Immature natural killer cell (primary cell): ENCODE results near the gene FEZF1. TPM values are rescaled to one million over a fixed set of nuclear protein-coding genes. Genes with fewer than 3 reads are reported as not detected.
"Not testable (repeated sequence)": the region's sequence is repeated elsewhere in the genome, so short reads cannot be mapped to it uniquely, and the experiment has no call there.

Experiments used
- DNase-seq, 3 donors: peaks; one replicate each; pipeline ENCODE4 v3.0.0; 2022; ENCODE audit warnings: mixed read lengths in 1 of 3
- H3K27ac Mint-ChIP-seq, 6 donors: one replicate each; pipeline ENCODE4 v1.8.0; 2020; ENCODE audit warnings: mixed read lengths in 6 of 6, mild to moderate bottlenecking in 5 of 6, inconsistent platforms in 4 of 6, moderate library complexity in 3 of 6
- H3K27me3 Mint-ChIP-seq, 3 donors: one replicate each; pipeline ENCODE4 v1.8.0; 2020 to 2021; ENCODE audit warnings: low read depth in 3 of 3, mild to moderate bottlenecking in 3 of 3, mixed read lengths in 3 of 3, moderate library complexity in 3 of 3, inconsistent platforms in 1 of 3
- H3K36me3 Mint-ChIP-seq, 3 donors: one replicate each; pipeline ENCODE4 v1.8.0; 2020; ENCODE audit warnings: mixed read lengths in 3 of 3, inconsistent platforms in 2 of 3, mild to moderate bottlenecking in 2 of 3
- H3K4me1 Mint-ChIP-seq, 2 donors: one replicate each; pipeline ENCODE4 v1.8.0; 2020; ENCODE audit warnings: inconsistent platforms in 2 of 2, mild to moderate bottlenecking in 2 of 2, mixed read lengths in 2 of 2, moderate library complexity in 1 of 2
- H3K4me3 Mint-ChIP-seq, 5 donors: one replicate each; pipeline ENCODE4 v1.8.0; 2020; ENCODE audit warnings: mild to moderate bottlenecking in 5 of 5, mixed read lengths in 5 of 5, inconsistent platforms in 3 of 5, moderate library complexity in 3 of 5
- H3K9me3 Mint-ChIP-seq, 6 donors: one replicate each; pipeline ENCODE4 v1.8.0; 2020; ENCODE audit warnings: mild to moderate bottlenecking in 6 of 6, mixed read lengths in 6 of 6, inconsistent platforms in 4 of 6, moderate library complexity in 3 of 6
- polyA plus RNA-seq, 3 donors: library from polyadenylated mRNA; unstranded; fragments of 300-500 nt; fragmentation: Illumina TruSeq; gene quantifications; one replicate each; pipeline ENCODE4 v1.2.3, GENCODE V29; 2021

FEZF1 gene
- polyA plus RNA-seq, 3 donors from 2014 or later = not detected

DNA sequence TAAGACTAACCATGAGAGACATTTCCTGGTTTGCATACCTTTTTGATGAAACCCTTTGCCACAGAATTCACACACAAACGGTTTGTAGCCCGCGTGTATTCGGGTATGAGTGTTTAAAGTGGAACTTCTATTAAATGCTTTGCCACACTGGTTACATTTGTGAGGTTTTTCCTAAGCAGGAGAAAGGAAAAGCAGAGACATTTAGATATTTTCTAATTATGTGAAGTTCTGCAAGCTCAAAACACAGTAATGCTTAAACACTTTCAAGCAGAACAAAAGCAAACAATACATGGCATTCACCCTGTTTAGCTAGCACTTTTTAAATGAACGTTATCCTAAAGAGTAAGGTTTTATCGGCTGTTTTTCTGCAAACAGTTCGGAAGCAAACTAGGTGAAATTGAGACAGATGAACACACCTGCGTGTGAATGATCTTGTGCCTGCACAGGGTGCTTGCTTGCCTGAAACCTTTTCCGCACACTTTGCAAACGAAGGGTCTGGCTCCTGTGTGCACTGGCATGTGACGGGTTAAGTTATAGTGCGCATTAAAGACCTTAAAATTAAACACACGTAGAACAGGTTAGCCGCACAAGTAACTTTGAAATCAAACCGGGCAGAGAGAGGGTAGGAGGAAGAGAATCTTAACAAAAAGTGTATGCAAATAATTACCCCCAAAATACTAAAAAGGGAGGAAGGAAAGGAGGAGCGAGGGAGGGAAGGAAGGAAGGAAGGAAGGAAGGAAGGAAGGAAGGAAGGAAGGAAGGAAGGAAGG lies 1.6 kb downstream of the FEZF1 start:
- Mint-ChIP-seq H3K27ac (no peak overlapping the region), H3K4me1 (no peaks in the 10 kb centered on the region), H3K36me3 (peaks cover 0 to 6% (median 3%) of the 10 kb centered on the region in 3 donors), H3K9me3 (peaks cover 7 to 41% (median 27%) of the 10 kb centered on the region in 6 donors), H3K4me3 (no peak overlapping the region), H3K27me3 (peaks cover 19 to 34% (median 28%) of the 10 kb centered on the region in 3 donors)
- no peak for DNase-seq

GRCh38 chr7:122301858-122302760 lies 2.4 kb downstream of the FEZF1 start:
- no peak overlapping the region for H3K27ac Mint-ChIP-seq
- no peak overlapping the region for H3K4me3 Mint-ChIP-seq
- peaks cover 0 to 6% (median 3%) of the 10 kb centered on the region in 3 donors for H3K36me3 Mint-ChIP-seq
- no peaks in the 10 kb centered on the region for H3K4me1 Mint-ChIP-seq
- peaks cover 7 to 41% (median 26%) of the 10 kb centered on the region in 6 donors for H3K9me3 Mint-ChIP-seq
- H3K27me3 Mint-ChIP-seq = peaks cover 19 to 34% (median 28%) of the 10 kb centered on the region in 3 donors
- DNase-seq = no peak

DNA sequence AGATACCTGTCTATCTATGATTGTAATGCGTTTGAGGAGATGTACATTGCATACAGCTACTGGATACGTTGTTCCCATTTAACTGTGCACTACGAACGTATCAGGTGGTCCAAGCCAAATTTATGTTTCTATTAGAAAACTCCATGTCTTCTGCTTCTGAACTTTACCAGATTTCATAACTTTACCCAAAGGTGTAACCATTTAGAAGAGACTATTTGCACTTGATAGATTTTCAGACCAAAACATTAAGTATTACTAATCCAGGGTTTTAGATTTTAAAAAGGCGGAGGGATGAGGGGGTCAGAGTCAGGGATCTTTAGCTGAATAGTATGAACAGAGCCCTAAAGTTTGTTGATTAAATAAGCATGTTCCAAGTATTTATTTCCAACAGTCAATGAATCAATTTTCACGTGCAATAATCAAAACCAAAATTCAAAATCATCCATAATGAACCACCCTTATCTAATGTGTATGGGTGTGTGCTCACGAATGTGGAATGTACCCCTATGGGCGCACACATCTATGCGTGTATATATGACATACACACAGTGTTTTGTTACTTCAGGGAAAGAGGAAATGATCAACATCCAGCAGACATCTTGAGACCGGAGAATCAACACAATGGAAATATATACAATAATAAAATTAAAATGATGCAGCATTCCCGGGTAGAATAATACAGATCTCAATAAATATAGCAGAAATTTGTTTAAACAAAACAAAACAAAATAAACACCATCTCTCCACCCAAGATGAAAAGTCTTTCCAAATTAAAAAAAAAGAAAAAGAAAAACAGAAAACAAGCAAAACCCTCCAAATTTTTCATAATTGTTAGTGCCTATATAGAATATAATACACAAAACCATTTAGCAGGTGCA lies 3.4 kb downstream of the FEZF1 start:
- DNase-seq = no peak
- Mint-ChIP-seq H3K9me3 (peaks cover 7 to 41% (median 26%) of the 10 kb centered on the region in 6 donors), H3K27ac (no peak overlapping the region), H3K27me3 (peaks cover 15 to 31% (median 28%) of the 10 kb centered on the region in 3 donors), H3K4me3 (peak overlapping the region in 1 of 5 donors; percentile 8), H3K36me3 (peaks cover 0 to 6% (median 3%) of the 10 kb centered on the region in 3 donors), H3K4me1 (no peaks in the 10 kb centered on the region)

DNA sequence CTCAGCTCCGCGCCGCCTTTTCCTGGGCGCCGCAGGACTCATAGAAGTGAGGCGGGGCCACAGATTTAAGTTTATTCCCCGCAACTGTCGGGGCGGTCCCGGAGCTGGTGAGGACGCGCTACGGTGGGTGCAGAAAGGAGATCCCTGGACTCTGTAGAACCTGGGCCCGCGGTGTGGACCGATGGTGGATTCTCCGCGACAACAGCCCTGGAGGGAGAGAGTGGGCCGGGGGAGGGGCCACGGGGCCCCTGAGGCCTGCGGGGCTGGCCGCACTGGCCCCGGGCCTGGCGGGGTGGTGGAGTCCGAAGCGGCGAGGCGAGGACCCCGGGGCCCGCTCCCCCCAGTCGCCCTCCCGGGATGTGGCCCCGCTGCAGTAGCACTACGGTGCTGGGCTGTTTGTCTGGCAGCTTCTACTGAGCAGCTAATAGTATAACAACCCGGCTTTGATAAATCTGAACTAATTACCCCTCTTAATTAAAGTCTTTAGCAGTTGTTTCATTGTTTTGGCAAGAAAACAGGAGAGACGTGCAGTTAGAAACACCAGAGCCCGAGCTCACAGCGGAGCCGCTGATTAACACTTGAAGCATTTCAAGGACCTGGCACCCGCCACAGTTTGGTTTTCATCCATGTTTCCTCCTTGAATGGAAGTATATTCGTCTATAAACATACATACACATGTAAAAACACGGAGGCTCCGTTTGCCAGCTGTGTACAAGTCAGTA lies 4.2 kb downstream of the FEZF1 start:
- no peak for DNase-seq
- Mint-ChIP-seq H3K9me3 (peaks cover 9 to 45% (median 26%) of the 10 kb centered on the region in 6 donors), H3K27ac (no peak overlapping the region), H3K4me3 (peak overlapping the region in 1 of 5 donors; percentile 5), H3K4me1 (no peaks in the 10 kb centered on the region), H3K36me3 (peaks cover 0 to 6% (median 5%) of the 10 kb centered on the region in 3 donors), H3K27me3 (peaks cover 13 to 31% (median 28%) of the 10 kb centered on the region in 3 donors)

DNA sequence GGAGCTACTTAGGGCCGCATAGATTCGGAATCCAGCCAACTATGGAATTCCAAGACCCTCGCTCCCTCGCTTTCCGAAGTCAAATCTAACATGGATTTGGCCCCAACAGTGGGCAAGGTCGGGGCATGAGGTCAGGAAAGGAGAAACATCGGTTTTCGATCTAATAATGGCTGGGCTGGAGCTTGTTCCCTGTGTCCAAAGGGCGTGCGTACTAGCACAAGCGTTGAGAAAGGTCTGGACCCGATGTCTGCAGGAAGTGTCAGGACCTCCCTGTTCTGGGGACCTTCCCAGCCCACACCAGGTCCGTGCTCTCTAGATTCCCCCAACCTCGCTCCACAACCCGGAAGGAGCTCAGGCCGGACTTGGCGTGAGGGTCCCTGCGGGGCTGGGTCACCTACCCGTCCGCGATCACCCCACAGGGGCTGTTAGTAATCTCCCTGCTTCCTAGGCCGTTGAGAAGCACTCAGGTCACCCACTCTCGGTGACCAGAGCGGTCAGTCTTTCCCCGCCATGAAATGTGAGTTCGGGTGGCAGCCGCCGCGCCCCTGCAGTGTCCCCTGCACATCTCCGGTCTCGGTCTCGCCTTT lies 4.8 kb downstream of the FEZF1 start:
- no peaks in the 10 kb centered on the region for H3K4me1 Mint-ChIP-seq

GRCh38 chr7:122298618-122299017 lies 5.9 kb downstream of the FEZF1 start:
- H3K4me1 Mint-ChIP-seq = no peaks in the 10 kb centered on the region
- H3K9me3 Mint-ChIP-seq = peaks cover 9 to 50% (median 26%) of the 10 kb centered on the region in 6 donors
- peaks cover 15 to 32% (median 24%) of the 10 kb centered on the region in 3 donors for H3K27me3 Mint-ChIP-seq
- DNase-seq = no peak
- H3K36me3 Mint-ChIP-seq = peaks cover 0 to 6% (median 3%) of the 10 kb centered on the region in 3 donors
- no peak overlapping the region for H3K4me3 Mint-ChIP-seq
- no peak overlapping the region for H3K27ac Mint-ChIP-seq

More for the DNA sequence above, 4.8 kb downstream of the FEZF1 start:
- Mint-ChIP-seq H3K36me3 (peaks cover 0 to 6% (median 6%) of the 10 kb centered on the region in 3 donors), H3K4me3 (peak overlapping the region in 1 of 5 donors; percentile 5), H3K27me3 (peaks cover 15 to 32% (median 28%) of the 10 kb centered on the region in 3 donors), H3K27ac (no peak overlapping the region), H3K9me3 (peaks cover 9 to 50% (median 26%) of the 10 kb centered on the region in 6 donors)
- DNase-seq = no peak

- Mint-ChIP-seq H3K4me1 (no peaks in the 10 kb centered on the region), H3K9me3 (peaks cover 9 to 46% (median 25%) of the 10 kb centered on the region in 6 donors), H3K36me3 (peaks cover 0 to 6% (median 3%) of the 10 kb centered on the region in 3 donors), H3K4me3 (no peak overlapping the region), H3K27ac (no peak overlapping the region), H3K27me3 (peaks cover 13 to 27% (median 22%) of the 10 kb centered on the region in 3 donors)
- no peak for DNase-seq
Observed at GRCh38 chr7:122298131-122298530, 6.4 kb downstream of the FEZF1 start.

DNA sequence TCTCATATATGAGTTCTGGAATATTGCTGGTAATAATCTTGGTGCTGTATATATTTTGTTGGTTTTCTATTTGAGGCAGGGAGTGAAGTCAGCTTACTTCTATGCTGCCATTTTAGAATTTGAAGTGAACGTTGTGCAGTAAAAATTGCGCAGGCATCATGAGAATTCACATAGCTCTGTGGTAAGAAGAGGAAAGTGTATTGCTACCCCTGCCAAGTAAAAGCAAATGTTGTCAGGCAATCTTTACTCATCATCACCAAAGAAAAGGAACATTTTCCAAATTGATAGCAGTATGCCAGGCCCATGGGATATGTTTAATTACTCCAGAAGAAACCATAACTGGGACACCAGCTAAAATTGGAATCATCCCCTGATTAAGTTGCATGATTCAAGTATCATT lies 13.4 kb downstream of the FEZF1 start:
- H3K9me3 Mint-ChIP-seq = peaks cover 2 to 34% (median 8%) of the 10 kb centered on the region in 6 donors
- H3K4me3 Mint-ChIP-seq = no peak overlapping the region
- DNase-seq = no peak
- H3K27ac Mint-ChIP-seq = no peak overlapping the region
- no peaks in the 10 kb centered on the region for H3K4me1 Mint-ChIP-seq
- H3K27me3 Mint-ChIP-seq = peaks cover 0 to 6% (median 2%) of the 10 kb centered on the region in 3 donors
- peaks cover 0 to 3% (median 0%) of the 10 kb centered on the region in 3 donors for H3K36me3 Mint-ChIP-seq

- Mint-ChIP-seq H3K27ac (no peak overlapping the region), H3K36me3 (peaks cover 0 to 2% (median 0%) of the 10 kb centered on the region in 3 donors), H3K9me3 (peaks cover 3 to 38% (median 8%) of the 10 kb centered on the region in 6 donors), H3K4me3 (no peak overlapping the region), H3K4me1 (no peaks in the 10 kb centered on the region), H3K27me3 (peaks cover 0 to 6% (median 2%) of the 10 kb centered on the region in 3 donors)
- DNase-seq = no peak
Observed at GRCh38 chr7:122290476-122290875, 14.1 kb downstream of the FEZF1 start.

DNA sequence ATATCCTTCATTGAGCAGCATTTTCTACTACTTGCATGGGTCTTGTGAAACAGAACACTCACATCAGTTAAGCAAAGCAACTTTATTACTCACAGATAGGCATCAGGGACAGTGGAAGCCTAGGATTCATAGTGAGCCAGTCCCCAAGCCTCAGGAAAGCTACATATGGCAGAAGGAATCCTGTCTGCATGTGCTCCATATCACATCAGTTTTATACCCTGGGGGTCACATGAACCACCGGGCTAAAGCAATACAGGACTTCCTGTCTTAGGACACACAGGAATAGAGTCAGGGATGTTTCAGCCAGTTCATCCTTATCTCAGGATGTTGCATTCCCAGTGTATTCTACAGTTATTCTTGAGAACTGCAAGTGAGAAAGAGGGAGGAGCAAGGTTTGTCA lies 15.1 kb downstream of the FEZF1 start:
- H3K9me3 Mint-ChIP-seq = peaks cover 3 to 40% (median 10%) of the 10 kb centered on the region in 6 donors
- no peak overlapping the region for H3K4me3 Mint-ChIP-seq
- H3K27ac Mint-ChIP-seq = no peak overlapping the region
- peaks cover 0 to 3% (median 0%) of the 10 kb centered on the region in 3 donors for H3K36me3 Mint-ChIP-seq
- DNase-seq = no peak
- peaks cover 0 to 3% (median 0%) of the 10 kb centered on the region in 3 donors for H3K27me3 Mint-ChIP-seq
- H3K4me1 Mint-ChIP-seq = no peaks in the 10 kb centered on the region

DNA sequence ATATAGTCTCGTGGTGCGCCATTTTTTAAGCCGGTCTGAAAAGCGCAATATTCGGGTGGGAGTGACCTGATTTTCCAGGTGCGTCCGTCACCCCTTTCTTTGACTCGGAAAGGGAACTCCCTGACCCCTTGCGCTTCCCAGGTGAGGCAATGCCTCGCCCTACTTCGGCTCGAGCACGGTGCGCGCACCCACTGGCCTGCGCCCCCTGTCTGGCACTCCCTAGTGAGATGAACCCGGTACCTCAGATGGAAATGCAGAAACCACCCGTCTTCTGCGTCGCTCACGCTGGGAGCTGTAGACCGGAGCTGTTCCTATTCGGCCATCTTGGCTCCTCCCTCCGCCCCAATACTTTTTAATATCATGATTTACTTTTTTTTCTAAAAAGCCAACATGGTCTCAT lies 19.9 kb downstream of the FEZF1 start:
- H3K27ac Mint-ChIP-seq, H3K4me3 Mint-ChIP-seq, H3K27me3 Mint-ChIP-seq, H3K4me1 Mint-ChIP-seq, DNase-seq, H3K36me3 Mint-ChIP-seq: not testable (repeated sequence)
- H3K9me3 Mint-ChIP-seq = peaks cover 3 to 25% (median 7%) of the 10 kb centered on the region in 6 donors

DNA sequence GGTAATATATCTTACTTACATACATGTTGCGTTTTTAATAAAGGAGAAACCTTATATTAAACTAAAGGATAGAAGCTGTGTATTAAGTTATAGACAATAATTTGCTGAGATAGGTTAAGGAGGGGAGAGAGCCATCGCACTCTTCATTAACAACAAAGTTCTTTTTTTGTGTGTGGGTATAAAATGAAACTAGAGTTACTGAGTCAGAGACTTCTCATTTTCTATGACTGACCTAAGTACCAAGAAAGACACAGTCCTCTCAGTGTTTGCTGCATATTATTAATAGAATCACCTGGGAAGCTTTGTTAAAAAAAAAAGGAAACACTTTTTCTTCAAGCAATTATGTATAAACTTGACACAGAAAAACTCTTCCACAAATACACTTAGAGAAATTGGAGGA lies 31.4 kb downstream of the FEZF1 start:
- no peaks in the 10 kb centered on the region for H3K36me3 Mint-ChIP-seq
- no peaks in the 10 kb centered on the region for H3K4me1 Mint-ChIP-seq
- peaks cover 0 to 6% (median 3%) of the 10 kb centered on the region in 6 donors for H3K9me3 Mint-ChIP-seq
- DNase-seq = no peak
- no peak overlapping the region for H3K27ac Mint-ChIP-seq
- H3K27me3 Mint-ChIP-seq = peaks cover 0 to 3% (median 3%) of the 10 kb centered on the region in 3 donors
- no peak overlapping the region for H3K4me3 Mint-ChIP-seq
